Measurements from ENCODE around the gene CAPN13. TPM values are rescaled to one million over a fixed set of nuclear protein-coding genes. Genes with fewer than 3 reads are reported as not detected.

The CAPN13 gene
- total and polyA plus RNA-seq, 8 donors = 6.4 to 93.3 (median 44.3) TPM

GRCh38 chr2:30684516-30684915 is 122.7 kb downstream of the CAPN13 start:
- Histone ChIP-seq H3K27ac (no peak overlapping the region), H3K4me3 (no peak overlapping the region), H3K36me3 (no peaks in the 10 kb centered on the region), H3K4me1 (peaks cover 0 to 27% (median 3%) of the 10 kb centered on the region in 4 donors), H3K27me3 (no peaks in the 10 kb centered on the region), H3K9me3 (no peaks in the 10 kb centered on the region)
- WGBS, 5 donors = 83 to 90% (median 85%) methylated on average over 5 of the region's 5 CpGs
- intact Hi-C loops (cut with DNase I; ENCODE audit: low total_unique reads) = no loop called here
- no peak for DNase-seq
- no peak for TF ChIP-seq CTCF (IDR thresholded peaks at IDR 0.05)
- no peak for TF ChIP-seq EP300 (IDR thresholded peaks at IDR 0.05)
- TF ChIP-seq POLR2AphosphoS5 (IDR thresholded peaks at IDR 0.05) = no peak
- TF ChIP-seq POLR2A (IDR thresholded peaks at IDR 0.05) = no peak

GRCh38 chr2:30684026-30684425 is 123.2 kb downstream of the CAPN13 start:
- no peak for TF ChIP-seq EP300 (IDR thresholded peaks at IDR 0.05)
- no peak for TF ChIP-seq POLR2AphosphoS5 (IDR thresholded peaks at IDR 0.05)
- TF ChIP-seq POLR2A (IDR thresholded peaks at IDR 0.05) = no peak
- no peak for TF ChIP-seq CTCF (IDR thresholded peaks at IDR 0.05)
- no peak overlapping the region for H3K4me3 ChIP-seq
- intact Hi-C loops (cut with DNase I; ENCODE audit: low total_unique reads) = no loop called here
- no peaks in the 10 kb centered on the region for H3K27me3 ChIP-seq
- H3K9me3 ChIP-seq = no peaks in the 10 kb centered on the region
- 89 to 95% (median 94%) methylated on average over 8 of the region's 8 CpGs for WGBS, 5 donors
- no peaks in the 10 kb centered on the region for H3K36me3 ChIP-seq
- no peak for DNase-seq
- no peak overlapping the region for H3K27ac ChIP-seq
- H3K4me1 ChIP-seq = peaks cover 0 to 22% (median under 1%) of the 10 kb centered on the region in 4 donors

- Histone ChIP-seq H3K4me1 (peaks cover 0 to 15% (median 0%) of the 10 kb centered on the region in 4 donors), H3K27ac (no peak overlapping the region), H3K9me3 (no peaks in the 10 kb centered on the region), H3K4me3 (no peak overlapping the region), H3K36me3 (no peaks in the 10 kb centered on the region), H3K27me3 (no peaks in the 10 kb centered on the region)
- WGBS, 5 donors = 87 to 96% (median 95%) methylated on average over 7 to 8 of the region's 8 CpGs
- DNase-seq = no peak
- no peak for TF ChIP-seq EP300 (IDR thresholded peaks at IDR 0.05)
- TF ChIP-seq CTCF (IDR thresholded peaks at IDR 0.05) = no peak
- TF ChIP-seq POLR2AphosphoS5 (IDR thresholded peaks at IDR 0.05) = no peak
- TF ChIP-seq POLR2A (IDR thresholded peaks at IDR 0.05) = no peak
- intact Hi-C loops (cut with DNase I; ENCODE audit: low total_unique reads) = no loop called here
Measured at GRCh38 chr2:30683236-30683956, 123.8 kb downstream of the CAPN13 start.

DNA sequence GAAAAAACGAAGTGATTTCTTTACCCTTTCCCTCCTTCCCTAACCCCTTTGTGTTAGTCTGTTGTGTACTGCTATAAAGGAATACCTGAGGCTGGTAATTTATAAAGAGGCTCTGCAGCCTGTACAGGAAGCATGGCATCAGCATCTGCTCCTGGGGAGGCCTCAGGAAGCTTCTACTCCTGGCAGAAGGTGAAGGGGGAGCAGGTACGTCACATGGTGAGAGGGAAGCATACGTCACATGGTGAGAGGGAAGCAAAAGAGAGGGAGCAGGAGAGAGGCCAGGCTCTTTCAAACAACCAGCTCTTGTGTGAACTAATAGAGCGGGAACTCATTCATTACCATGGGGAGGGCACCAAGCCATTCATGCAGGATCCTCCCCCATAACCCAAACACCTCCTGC is 126.2 kb downstream of the CAPN13 start:
- Histone ChIP-seq H3K4me1 (peaks cover 0 to 4% (median 0%) of the 10 kb centered on the region in 4 donors), H3K27me3 (no peaks in the 10 kb centered on the region), H3K36me3 (no peaks in the 10 kb centered on the region), H3K27ac (no peak overlapping the region), H3K9me3 (no peaks in the 10 kb centered on the region), H3K4me3 (no peak overlapping the region)
- WGBS, 5 donors = 89 to 99% (median 90%) methylated on average over 4 of the region's 4 CpGs
- TF ChIP-seq EP300 (IDR thresholded peaks at IDR 0.05) (no peak), POLR2AphosphoS5 (IDR thresholded peaks at IDR 0.05) (no peak), CTCF (IDR thresholded peaks at IDR 0.05) (no peak), POLR2A (IDR thresholded peaks at IDR 0.05) (no peak)
- no peak for DNase-seq
- intact Hi-C loops (cut with DNase I; ENCODE audit: low total_unique reads) = no loop called here

Data from stomach (tissue), 9 donors.